Measurements from ENCODE around the gene TSEN34.
"Not testable (repeated sequence)": the region's sequence is repeated elsewhere in the genome, so short reads cannot be mapped to it uniquely, and the experiment has no call there.

TSEN34 gene

GRCh38 chr19:54229146-54229545 is 38.0 kb downstream of the TSEN34 start:
- H3K27ac ChIP-seq = no peak overlapping the region
- ChIA-PET POLR2A (ENCODE audit: low non-redundant PET) (no interaction called here), CTCF (no interaction called here)
- DNase-seq (ENCODE audit: low spot score) = no peak
- TF ChIP-seq CTCF (conservative IDR thresholded peaks at IDR 0.05; ENCODE audit: low read depth) = no peak

GRCh38 chr19:54230031-54230430 is 38.9 kb downstream of the TSEN34 start:
- CTCF ChIA-PET = no interaction called here
- DNase-seq (ENCODE audit: low spot score) = no peak
- TF ChIP-seq CTCF (conservative IDR thresholded peaks at IDR 0.05; ENCODE audit: low read depth) = no peak
- H3K27ac ChIP-seq = no peak overlapping the region
- POLR2A ChIA-PET (ENCODE audit: low non-redundant PET) = no interaction called here

- ChIA-PET CTCF (interaction anchor here (0.7 to 0.8 kb wide), 3 partner anchors 45 to 76 kb away, joined by 3 read pairs; no protein-coding TSS in a partner anchor), POLR2A (ENCODE audit: low non-redundant PET) (no interaction called here)
- DNase-seq (ENCODE audit: low spot score) = no peak
- H3K27ac ChIP-seq = no peak overlapping the region
- TF ChIP-seq CTCF (conservative IDR thresholded peaks at IDR 0.05; ENCODE audit: low read depth) = peak; percentile 82
Observed at GRCh38 chr19:54231077-54231931, 40.2 kb downstream of the TSEN34 start.

GRCh38 chr19:54233941-54234340 is 42.8 kb downstream of the TSEN34 start:
- no peak overlapping the region for H3K27ac ChIP-seq
- no peak for DNase-seq (ENCODE audit: low spot score)
- POLR2A ChIA-PET (ENCODE audit: low non-redundant PET) = no interaction called here
- TF ChIP-seq CTCF (conservative IDR thresholded peaks at IDR 0.05; ENCODE audit: low read depth) = no peak
- CTCF ChIA-PET = no interaction called here

GRCh38 chr19:54239491-54240371 is 48.6 kb downstream of the TSEN34 start:
- POLR2A ChIA-PET (ENCODE audit: low non-redundant PET); DNase-seq (ENCODE audit: low spot score); H3K27ac ChIP-seq; CTCF ChIA-PET: not testable (repeated sequence)

- CTCF ChIA-PET; H3K27ac ChIP-seq; POLR2A ChIA-PET (ENCODE audit: low non-redundant PET); DNase-seq (ENCODE audit: low spot score): not testable (repeated sequence)
Observed at GRCh38 chr19:54240372-54241336, 49.5 kb downstream of the TSEN34 start.

- CTCF ChIA-PET; H3K27ac ChIP-seq; POLR2A ChIA-PET (ENCODE audit: low non-redundant PET); DNase-seq (ENCODE audit: low spot score): not testable (repeated sequence)
Observed at GRCh38 chr19:54242234-54242633, 51.1 kb downstream of the TSEN34 start.

- POLR2A ChIA-PET (ENCODE audit: low non-redundant PET); CTCF ChIA-PET; H3K27ac ChIP-seq; DNase-seq (ENCODE audit: low spot score): not testable (repeated sequence)
Observed at GRCh38 chr19:54242646-54243045, 51.5 kb downstream of the TSEN34 start, which contains the start of gene LILRA6. TSS of gene LILRA6 (minus strand) at chr19:54242790.

GRCh38 chr19:54243809-54244208 is 52.7 kb downstream of the TSEN34 start:
- CTCF ChIA-PET; H3K27ac ChIP-seq; DNase-seq (ENCODE audit: low spot score); POLR2A ChIA-PET (ENCODE audit: low non-redundant PET): not testable (repeated sequence)

All from RWPE1 (cell line).